Ovary (tissue), 3 donors: ENCODE measurements around the gene GSKIP.

Experiments used
- CTCF ChIP-seq, 3 donors: fragments of 450-650 bp in 2 of 3; fragments of 200-600 bp in 1 of 3; IDR thresholded peaks; one replicate each; pipeline versions ENCODE4 v1.5.1 to v1.8.0; 2016 to 2022; ENCODE audit warnings: antibody characterized with exemption in 3 of 3, mild to moderate bottlenecking in 1 of 3
- EP300 ChIP-seq: sonication (generic); formaldehyde crosslinking; IDR thresholded peaks from one replicate; pipeline ENCODE4 v1.6.1; 2017; ENCODE audit warnings: antibody characterized with exemption
- POLR2A ChIP-seq: fragments of 450-650 bp; IDR thresholded peaks from one replicate; pipeline ENCODE4 v1.6.1; 2017; ENCODE audit warnings: antibody characterized with exemption, mild to moderate bottlenecking, moderate library complexity
- donor health status: DM: no; HTN: no; CAD: no.

GRCh38 chr14:96409701-96410100 is 46.4 kb downstream of the GSKIP start:
- TF ChIP-seq POLR2A, result no peak
- TF ChIP-seq CTCF (IDR thresholded peaks at IDR 0.05), result no peak
- no peak for TF ChIP-seq EP300
